ENCODE measurements around the gene PRL.

PRL gene

DNA sequence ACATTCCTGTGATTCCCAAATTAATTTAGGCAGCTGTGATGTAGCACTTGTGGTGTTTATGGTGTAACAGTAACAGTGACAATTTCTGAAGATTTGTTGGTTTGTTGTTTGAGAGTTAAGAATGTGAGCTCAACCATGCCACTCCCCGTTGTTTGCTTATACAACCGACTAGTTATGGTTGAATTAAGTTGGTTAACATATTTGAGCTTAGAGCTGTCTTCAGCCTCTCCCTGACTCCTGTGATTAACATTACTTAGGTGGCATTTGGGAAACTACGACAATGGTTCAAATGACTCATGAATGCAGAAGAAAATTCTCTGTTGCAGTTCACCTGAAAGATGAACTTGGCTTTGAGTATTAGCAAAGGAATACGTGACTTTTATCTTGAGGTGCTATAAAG, 35.9 kb upstream of the PRL start:
- H3K9me3 ChIP-seq (ENCODE audit: insufficient read depth, low read length, severe bottlenecking): no peaks in the 10 kb centered on the region
- peaks cover 11% of the 10 kb centered on the region; the same call in 1 of the 2 replicates for H3K4me1 ChIP-seq (ENCODE audit: insufficient read depth, low read length)
- H3K36me3 ChIP-seq (ENCODE audit: insufficient read depth, low read length): no peaks in the 10 kb centered on the region
- H3K79me2 ChIP-seq (ENCODE audit: insufficient read depth, low read length): no peaks in the 10 kb centered on the region
- H4K20me1 ChIP-seq (ENCODE audit: insufficient read depth, low read length): no peaks in the 10 kb centered on the region
- H3K27ac ChIP-seq (ENCODE audit: low read length): no peak overlapping the region
- H3K4me2 ChIP-seq (ENCODE audit: insufficient read depth, low read length): no peak overlapping the region
- ATAC-seq (ENCODE audit: insufficient read depth, low read depth): no peak
- TF ChIP-seq EZH2 (IDR thresholded peaks at IDR 0.05; ENCODE audit: borderline replicate concordance, low read depth, low read length, severe bottlenecking): no peak
- TF ChIP-seq, protein P1, sequence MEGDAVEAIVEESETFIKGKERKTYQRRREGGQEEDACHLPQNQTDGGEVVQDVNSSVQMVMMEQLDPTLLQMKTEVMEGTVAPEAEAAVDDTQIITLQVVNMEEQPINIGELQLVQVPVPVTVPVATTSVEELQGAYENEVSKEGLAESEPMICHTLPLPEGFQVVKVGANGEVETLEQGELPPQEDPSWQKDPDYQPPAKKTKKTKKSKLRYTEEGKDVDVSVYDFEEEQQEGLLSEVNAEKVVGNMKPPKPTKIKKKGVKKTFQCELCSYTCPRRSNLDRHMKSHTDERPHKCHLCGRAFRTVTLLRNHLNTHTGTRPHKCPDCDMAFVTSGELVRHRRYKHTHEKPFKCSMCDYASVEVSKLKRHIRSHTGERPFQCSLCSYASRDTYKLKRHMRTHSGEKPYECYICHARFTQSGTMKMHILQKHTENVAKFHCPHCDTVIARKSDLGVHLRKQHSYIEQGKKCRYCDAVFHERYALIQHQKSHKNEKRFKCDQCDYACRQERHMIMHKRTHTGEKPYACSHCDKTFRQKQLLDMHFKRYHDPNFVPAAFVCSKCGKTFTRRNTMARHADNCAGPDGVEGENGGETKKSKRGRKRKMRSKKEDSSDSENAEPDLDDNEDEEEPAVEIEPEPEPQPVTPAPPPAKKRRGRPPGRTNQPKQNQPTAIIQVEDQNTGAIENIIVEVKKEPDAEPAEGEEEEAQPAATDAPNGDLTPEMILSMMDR (IDR thresholded peaks at IDR 0.05; ENCODE audit: borderline replicate concordance, extremely low read depth, low read length, poor library complexity, severe bottlenecking): no peak
- no peak overlapping the region for H3K9ac ChIP-seq (ENCODE audit: low read depth, low read length)
- no peak overlapping the region for H3K4me3 ChIP-seq (ENCODE audit: low read depth in 1 of 2, low read length in 2 of 2)
- no peak overlapping the region for H2AFZ ChIP-seq (ENCODE audit: low read depth, low read length)
- DNase-seq: no peak
- H3K27me3 ChIP-seq (ENCODE audit: insufficient read depth, low read length, poor library complexity): no peaks in the 10 kb centered on the region

DNA sequence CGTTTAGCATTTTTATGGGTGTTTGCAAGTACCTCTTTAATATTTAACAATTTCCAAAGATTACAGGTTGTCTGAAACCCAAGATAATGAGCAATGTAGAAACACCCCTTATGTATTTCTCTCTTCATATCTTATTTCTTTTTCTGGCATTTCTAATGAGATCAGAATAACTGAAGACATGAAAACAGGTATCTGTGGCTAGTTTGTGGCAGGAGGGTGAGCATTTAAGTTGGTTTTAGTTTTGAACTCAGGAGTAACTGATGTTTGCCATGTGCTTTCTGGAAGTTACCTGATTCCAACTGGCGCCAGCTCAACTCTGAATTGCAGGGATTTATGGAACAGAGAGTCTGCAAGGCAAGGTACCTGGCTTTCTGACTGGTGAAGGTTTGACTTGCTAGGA, 35.4 kb upstream of the PRL start:
- ATAC-seq (ENCODE audit: insufficient read depth, low read depth) (no peak), DNase-seq (no peak)
- Histone ChIP-seq H3K9me3 (ENCODE audit: insufficient read depth, low read length, severe bottlenecking) (no peaks in the 10 kb centered on the region), H3K27ac (ENCODE audit: low read length) (no peak overlapping the region), H2AFZ (ENCODE audit: low read depth, low read length) (no peak overlapping the region), H3K36me3 (ENCODE audit: insufficient read depth, low read length) (no peaks in the 10 kb centered on the region), H3K4me1 (ENCODE audit: insufficient read depth, low read length) (peaks cover 11% of the 10 kb centered on the region; the same call in 1 of the 2 replicates), H3K4me3 (ENCODE audit: low read depth in 1 of 2, low read length in 2 of 2) (no peak overlapping the region), H3K9ac (ENCODE audit: low read depth, low read length) (no peak overlapping the region), H3K27me3 (ENCODE audit: insufficient read depth, low read length, poor library complexity) (no peaks in the 10 kb centered on the region), H3K4me2 (ENCODE audit: insufficient read depth, low read length) (no peak overlapping the region), H4K20me1 (ENCODE audit: insufficient read depth, low read length) (no peaks in the 10 kb centered on the region), H3K79me2 (ENCODE audit: insufficient read depth, low read length) (no peaks in the 10 kb centered on the region)
- TF ChIP-seq, protein P1 (IDR thresholded peaks at IDR 0.05; ENCODE audit: borderline replicate concordance, extremely low read depth, low read length, poor library complexity, severe bottlenecking): no peak
- no peak for TF ChIP-seq EZH2 (IDR thresholded peaks at IDR 0.05; ENCODE audit: borderline replicate concordance, low read depth, low read length, severe bottlenecking)

DNA sequence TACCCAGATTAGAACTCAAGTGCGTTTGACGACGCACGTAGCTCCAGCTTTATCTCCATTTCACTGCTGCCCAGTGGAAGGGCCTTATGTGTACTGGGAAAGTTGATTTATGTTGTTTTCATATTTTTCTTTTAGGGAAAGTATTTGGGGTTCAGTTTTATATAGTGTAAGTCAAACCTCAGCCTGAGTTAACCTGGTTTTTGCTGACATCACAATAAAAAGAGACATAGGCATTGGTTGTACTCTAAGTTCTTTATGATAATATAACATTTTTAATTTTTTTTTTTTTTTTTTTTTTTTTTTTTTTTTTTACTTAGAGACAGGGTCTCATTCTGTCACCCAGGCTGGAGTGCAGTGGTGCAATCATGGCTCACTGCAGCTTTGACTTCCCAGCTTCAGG, 34.1 kb upstream of the PRL start:
- Histone ChIP-seq H2AFZ (ENCODE audit: low read depth, low read length) (no peak overlapping the region), H3K9ac (ENCODE audit: low read depth, low read length) (no peak overlapping the region), H3K27me3 (ENCODE audit: insufficient read depth, low read length, poor library complexity) (no peaks in the 10 kb centered on the region), H3K79me2 (ENCODE audit: insufficient read depth, low read length) (no peaks in the 10 kb centered on the region), H3K27ac (ENCODE audit: low read length) (no peak overlapping the region), H3K4me1 (ENCODE audit: insufficient read depth, low read length) (peaks cover 11% of the 10 kb centered on the region; the same call in 1 of the 2 replicates), H4K20me1 (ENCODE audit: insufficient read depth, low read length) (no peaks in the 10 kb centered on the region), H3K9me3 (ENCODE audit: insufficient read depth, low read length, severe bottlenecking) (no peaks in the 10 kb centered on the region), H3K36me3 (ENCODE audit: insufficient read depth, low read length) (no peaks in the 10 kb centered on the region), H3K4me2 (ENCODE audit: insufficient read depth, low read length) (no peak overlapping the region), H3K4me3 (ENCODE audit: low read depth in 1 of 2, low read length in 2 of 2) (no peak overlapping the region)
- no peak for TF ChIP-seq EZH2 (IDR thresholded peaks at IDR 0.05; ENCODE audit: borderline replicate concordance, low read depth, low read length, severe bottlenecking)
- TF ChIP-seq, protein P1 (IDR thresholded peaks at IDR 0.05; ENCODE audit: borderline replicate concordance, extremely low read depth, low read length, poor library complexity, severe bottlenecking): no peak
- no peak for ATAC-seq (ENCODE audit: insufficient read depth, low read depth)
- DNase-seq: no peak

DNA sequence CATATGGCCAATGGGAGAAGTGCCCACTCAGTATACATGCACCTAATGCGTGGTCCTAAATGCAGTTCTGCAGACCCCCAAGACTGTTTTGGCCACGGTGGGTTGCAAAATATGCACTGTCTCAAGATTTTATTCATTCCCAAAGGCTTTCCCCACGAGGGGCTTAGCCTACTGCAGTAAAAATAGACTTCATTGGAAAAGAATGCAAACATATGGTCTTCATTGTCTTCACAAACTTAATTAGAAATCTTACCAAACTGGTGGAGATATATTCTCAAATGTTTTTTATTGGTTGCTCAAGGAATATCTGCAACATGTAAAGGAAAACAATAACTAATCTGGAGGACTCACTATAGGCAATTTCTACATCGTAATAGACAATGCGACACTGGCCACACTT, 31.6 kb upstream of the PRL start:
- no peak for TF ChIP-seq EZH2 (IDR thresholded peaks at IDR 0.05; ENCODE audit: borderline replicate concordance, low read depth, low read length, severe bottlenecking)
- TF ChIP-seq, protein P1 (IDR thresholded peaks at IDR 0.05; ENCODE audit: borderline replicate concordance, extremely low read depth, low read length, poor library complexity, severe bottlenecking): no peak
- no peak overlapping the region for H3K4me2 ChIP-seq (ENCODE audit: insufficient read depth, low read length)
- H3K27me3 ChIP-seq (ENCODE audit: insufficient read depth, low read length, poor library complexity): no peaks in the 10 kb centered on the region
- no peaks in the 10 kb centered on the region for H3K79me2 ChIP-seq (ENCODE audit: insufficient read depth, low read length)
- H3K27ac ChIP-seq (ENCODE audit: low read length): no peak overlapping the region
- H3K36me3 ChIP-seq (ENCODE audit: insufficient read depth, low read length): no peaks in the 10 kb centered on the region
- ATAC-seq (ENCODE audit: insufficient read depth, low read depth): no peak
- no peaks in the 10 kb centered on the region for H3K9me3 ChIP-seq (ENCODE audit: insufficient read depth, low read length, severe bottlenecking)
- no peak overlapping the region for H2AFZ ChIP-seq (ENCODE audit: low read depth, low read length)
- no peaks in the 10 kb centered on the region for H3K4me1 ChIP-seq (ENCODE audit: insufficient read depth, low read length)
- H4K20me1 ChIP-seq (ENCODE audit: insufficient read depth, low read length): no peaks in the 10 kb centered on the region
- no peak overlapping the region for H3K9ac ChIP-seq (ENCODE audit: low read depth, low read length)
- DNase-seq: no peak
- H3K4me3 ChIP-seq (ENCODE audit: low read depth in 1 of 2, low read length in 2 of 2): no peak overlapping the region

All from DND-41 (cell line).